GM19463 (cell line): ENCODE results near the gene ENDOU.
"Not testable (repeated sequence)": the region's sequence is repeated elsewhere in the genome, so short reads cannot be mapped to it uniquely, and the experiment has no call there.

Experiments used
- ATAC-seq: cut with Tn5 transposase; IDR thresholded peaks from one replicate; pipeline ENCODE4 v1.9.1; 2021; ENCODE audit warnings: mild to moderate bottlenecking, moderate library complexity; ENCODE audit not compliant: unreplicated experiment

ENDOU gene

GRCh38 chr12:47700263-47700662 is 25.0 kb downstream of the ENDOU start:
- no peak for ATAC-seq

GRCh38 chr12:47698631-47699030 is 26.7 kb downstream of the ENDOU start:
- no peak for ATAC-seq

- ATAC-seq: no peak
Measured at GRCh38 chr12:47698055-47698454, 27.2 kb downstream of the ENDOU start.

GRCh38 chr12:47689215-47689614 is 36.1 kb downstream of the ENDOU start:
- ATAC-seq: no peak

- no peak for ATAC-seq
Measured at GRCh38 chr12:47687636-47688035, 37.7 kb downstream of the ENDOU start.

GRCh38 chr12:47686645-47687240 is 38.5 kb downstream of the ENDOU start:
- no peak for ATAC-seq

- no peak for ATAC-seq
Measured at GRCh38 chr12:47679785-47680184, 45.5 kb downstream of the ENDOU start.

- ATAC-seq: no peak
Measured at GRCh38 chr12:47672068-47672467, 53.2 kb downstream of the ENDOU start.

GRCh38 chr12:47667935-47668334 is 57.4 kb downstream of the ENDOU start:
- not testable (repeated sequence) for ATAC-seq
